HepG2 (cell line): Measurements from ENCODE around the gene DNAJB11. TPM values are rescaled to one million over a fixed set of nuclear protein-coding genes. Genes with fewer than 3 reads are reported as not detected.
A peak's percentile ranks its signal among the peaks of the same experiment; 100 is the strongest.

ENCODE experiments used
- CEBPG ChIP-seq: IDR thresholded peaks from 2 replicates; pipeline ENCODE4 v1.6.1; 2016
- FOXA1 ChIP-seq, 2 experiments: fragments of 450-650 bp in 1 of 2; sonication (generic) in 1 of 2; formaldehyde crosslinking in 1 of 2; IDR thresholded peaks; 2 replicates each; pipeline versions ENCODE4 v1.4.0 to v1.6.1; 2016 to 2020; ENCODE audit warnings: missing genetic modification reagents in 1 of 2
- KDM5B ChIP-seq: sonication (generic); formaldehyde crosslinking; IDR thresholded peaks from 2 replicates; pipeline ENCODE4 v1.4.0; 2020; ENCODE audit warnings: missing genetic modification reagents, mild to moderate bottlenecking, borderline replicate concordance
- RAD21 ChIP-seq: fragments of 450-650 bp; formaldehyde crosslinking; IDR thresholded peaks from 2 replicates; pipeline ENCODE4 v1.5.0; 2020; ENCODE audit warnings: mild to moderate bottlenecking
- SAFB2 ChIP-seq: sonication (generic); formaldehyde crosslinking; IDR thresholded peaks from 2 replicates; pipeline ENCODE4 v1.5.1; 2020; ENCODE audit warnings: missing genetic modification reagents, low read depth, mild to moderate bottlenecking, borderline replicate concordance
- SALL2 ChIP-seq: sonication (generic); formaldehyde crosslinking; IDR thresholded peaks from 2 replicates; pipeline ENCODE4 v1.8.1; 2023; ENCODE audit warnings: mild to moderate bottlenecking, missing genetic modification reagents, inconsistent platforms
- SIN3B ChIP-seq: fragments of 150-350 bp; IDR thresholded peaks from 2 replicates; pipeline ENCODE4 v1.6.1; 2014; ENCODE audit warnings: low read length
- SYNCRIP ChIP-seq: fragments of 200-400 bp; formaldehyde crosslinking; IDR thresholded peaks from 2 replicates; pipeline ENCODE4 v1.6.1; 2018; ENCODE audit warnings: mild to moderate bottlenecking, low read depth, low read length; ENCODE audit not compliant: insufficient read depth
- polyA plus RNA-seq, 8 experiments: library from polyadenylated mRNA; depleted of rRNA in 3 of 8; stranded (reverse) in 7 of 8; unstranded in 1 of 8; fragments of >200 nt; fragmentation: Illumina TruSeq in 4 of 8; extraction: Trizol in 4 of 8; gene quantifications; 2 replicates each; pipeline versions ENCODE4 v1.2.1 to v1.2.3, GENCODE V29; 2011 to 2016; ENCODE audit warnings: low read depth in 4 of 8, missing spikeins in 1 of 8, mixed read lengths in 1 of 8; ENCODE audit not compliant: insufficient read depth in 1 of 8
- total RNA-seq, 5 experiments: library from RNA; depleted of rRNA; stranded (reverse); fragments of >200 nt; fragmentation: Illumina TruSeq; extraction: Trizol; gene quantifications; 2 replicates each; pipeline ENCODE4 v1.2.3, GENCODE V29; 2016; ENCODE audit warnings: low read depth in 1 of 5
- TF ChIP-seq, protein P1 (sequence below): sonication (generic); formaldehyde crosslinking; IDR thresholded peaks from 2 replicates; pipeline ENCODE4 v1.5.1; 2020; ENCODE audit warnings: missing genetic modification reagents, mild to moderate bottlenecking, borderline replicate concordance
- TF ChIP-seq, protein P2 (sequence below): sonication (generic); formaldehyde crosslinking; IDR thresholded peaks from one replicate; pipeline ENCODE4 v1.5.1; 2020; ENCODE audit warnings: mild to moderate bottlenecking, missing genetic modification reagents; ENCODE audit errors: not compliant biosample characterization
- TF ChIP-seq, protein P3 (sequence below): sonication (generic); formaldehyde crosslinking; IDR thresholded peaks from 2 replicates; pipeline ENCODE4 v1.8.0; 2023; ENCODE audit warnings: mild to moderate bottlenecking, missing genetic modification reagents
- TF ChIP-seq, protein P4 (sequence below): IDR thresholded peaks from 2 replicates; pipeline ENCODE4 v1.6.1; 2016; ENCODE audit warnings: low read depth, control low read depth
- TF ChIP-seq, protein P5 (sequence below): sonication (generic); formaldehyde crosslinking; IDR thresholded peaks from 2 replicates; pipeline ENCODE4 v1.4.0; 2020; ENCODE audit warnings: missing genetic modification reagents
- TF ChIP-seq, protein P6 (sequence below): sonication (generic); formaldehyde crosslinking; IDR thresholded peaks from 2 replicates; pipeline ENCODE4 v1.5.1; 2020; ENCODE audit warnings: mild to moderate bottlenecking, moderate library complexity, missing genetic modification reagents
- TF ChIP-seq, protein P7 (sequence below): IDR thresholded peaks from 2 replicates; pipeline ENCODE4 v1.6.1; 2016; ENCODE audit warnings: missing genetic modification reagents, missing compliant biosample characterization

DNAJB11 gene
- total and polyA plus RNA-seq, 2 of the 13 experiments (the other 11 are each of a cell fraction or from before 2014, with no cell fraction given) = 41.0 to 132 TPM

DNA sequence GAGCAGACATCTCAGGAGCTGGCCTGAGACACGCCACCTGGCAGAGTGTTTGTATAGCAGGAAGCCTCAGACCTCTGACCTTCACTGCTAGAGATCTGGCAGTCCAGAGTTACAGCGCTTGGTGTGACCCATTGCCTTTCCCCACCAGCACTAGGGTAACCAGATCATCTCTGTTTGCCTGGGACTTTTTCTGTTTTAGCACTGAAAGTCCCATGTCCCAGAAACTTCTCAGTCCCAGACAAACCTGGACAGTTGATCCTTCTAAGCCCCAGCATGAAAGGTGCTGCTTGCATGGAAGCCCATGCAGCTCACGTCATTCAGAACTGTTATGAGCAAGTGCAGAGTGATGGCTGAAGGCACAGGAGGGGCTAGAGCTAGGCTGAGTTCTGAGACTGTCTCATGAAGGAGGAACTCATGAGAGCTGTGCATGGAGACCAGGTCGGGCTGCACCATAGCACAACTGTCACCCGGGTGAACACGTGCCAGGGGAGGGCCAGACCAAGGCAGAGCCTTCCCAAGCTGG lies 24.1 kb downstream of the DNAJB11 start (continued):
- TF ChIP-seq, protein P1, sequence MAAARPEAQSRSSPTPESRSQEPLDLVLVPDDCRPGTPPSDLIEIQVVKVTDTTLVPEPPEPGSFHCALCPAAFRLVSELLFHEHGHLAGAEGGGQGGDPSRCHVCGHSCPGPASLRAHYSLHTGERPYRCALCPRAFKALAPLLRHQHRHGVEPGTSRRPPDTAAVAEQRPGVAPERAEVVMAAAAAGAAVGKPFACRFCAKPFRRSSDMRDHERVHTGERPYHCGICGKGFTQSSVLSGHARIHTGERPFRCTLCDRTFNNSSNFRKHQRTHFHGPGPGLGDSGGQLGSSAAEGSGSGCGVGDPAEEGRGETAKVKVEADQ (CRISPR knock-in tag) = no peak
- TF ChIP-seq SAFB2 = no peak
- TF ChIP-seq, protein P2, sequence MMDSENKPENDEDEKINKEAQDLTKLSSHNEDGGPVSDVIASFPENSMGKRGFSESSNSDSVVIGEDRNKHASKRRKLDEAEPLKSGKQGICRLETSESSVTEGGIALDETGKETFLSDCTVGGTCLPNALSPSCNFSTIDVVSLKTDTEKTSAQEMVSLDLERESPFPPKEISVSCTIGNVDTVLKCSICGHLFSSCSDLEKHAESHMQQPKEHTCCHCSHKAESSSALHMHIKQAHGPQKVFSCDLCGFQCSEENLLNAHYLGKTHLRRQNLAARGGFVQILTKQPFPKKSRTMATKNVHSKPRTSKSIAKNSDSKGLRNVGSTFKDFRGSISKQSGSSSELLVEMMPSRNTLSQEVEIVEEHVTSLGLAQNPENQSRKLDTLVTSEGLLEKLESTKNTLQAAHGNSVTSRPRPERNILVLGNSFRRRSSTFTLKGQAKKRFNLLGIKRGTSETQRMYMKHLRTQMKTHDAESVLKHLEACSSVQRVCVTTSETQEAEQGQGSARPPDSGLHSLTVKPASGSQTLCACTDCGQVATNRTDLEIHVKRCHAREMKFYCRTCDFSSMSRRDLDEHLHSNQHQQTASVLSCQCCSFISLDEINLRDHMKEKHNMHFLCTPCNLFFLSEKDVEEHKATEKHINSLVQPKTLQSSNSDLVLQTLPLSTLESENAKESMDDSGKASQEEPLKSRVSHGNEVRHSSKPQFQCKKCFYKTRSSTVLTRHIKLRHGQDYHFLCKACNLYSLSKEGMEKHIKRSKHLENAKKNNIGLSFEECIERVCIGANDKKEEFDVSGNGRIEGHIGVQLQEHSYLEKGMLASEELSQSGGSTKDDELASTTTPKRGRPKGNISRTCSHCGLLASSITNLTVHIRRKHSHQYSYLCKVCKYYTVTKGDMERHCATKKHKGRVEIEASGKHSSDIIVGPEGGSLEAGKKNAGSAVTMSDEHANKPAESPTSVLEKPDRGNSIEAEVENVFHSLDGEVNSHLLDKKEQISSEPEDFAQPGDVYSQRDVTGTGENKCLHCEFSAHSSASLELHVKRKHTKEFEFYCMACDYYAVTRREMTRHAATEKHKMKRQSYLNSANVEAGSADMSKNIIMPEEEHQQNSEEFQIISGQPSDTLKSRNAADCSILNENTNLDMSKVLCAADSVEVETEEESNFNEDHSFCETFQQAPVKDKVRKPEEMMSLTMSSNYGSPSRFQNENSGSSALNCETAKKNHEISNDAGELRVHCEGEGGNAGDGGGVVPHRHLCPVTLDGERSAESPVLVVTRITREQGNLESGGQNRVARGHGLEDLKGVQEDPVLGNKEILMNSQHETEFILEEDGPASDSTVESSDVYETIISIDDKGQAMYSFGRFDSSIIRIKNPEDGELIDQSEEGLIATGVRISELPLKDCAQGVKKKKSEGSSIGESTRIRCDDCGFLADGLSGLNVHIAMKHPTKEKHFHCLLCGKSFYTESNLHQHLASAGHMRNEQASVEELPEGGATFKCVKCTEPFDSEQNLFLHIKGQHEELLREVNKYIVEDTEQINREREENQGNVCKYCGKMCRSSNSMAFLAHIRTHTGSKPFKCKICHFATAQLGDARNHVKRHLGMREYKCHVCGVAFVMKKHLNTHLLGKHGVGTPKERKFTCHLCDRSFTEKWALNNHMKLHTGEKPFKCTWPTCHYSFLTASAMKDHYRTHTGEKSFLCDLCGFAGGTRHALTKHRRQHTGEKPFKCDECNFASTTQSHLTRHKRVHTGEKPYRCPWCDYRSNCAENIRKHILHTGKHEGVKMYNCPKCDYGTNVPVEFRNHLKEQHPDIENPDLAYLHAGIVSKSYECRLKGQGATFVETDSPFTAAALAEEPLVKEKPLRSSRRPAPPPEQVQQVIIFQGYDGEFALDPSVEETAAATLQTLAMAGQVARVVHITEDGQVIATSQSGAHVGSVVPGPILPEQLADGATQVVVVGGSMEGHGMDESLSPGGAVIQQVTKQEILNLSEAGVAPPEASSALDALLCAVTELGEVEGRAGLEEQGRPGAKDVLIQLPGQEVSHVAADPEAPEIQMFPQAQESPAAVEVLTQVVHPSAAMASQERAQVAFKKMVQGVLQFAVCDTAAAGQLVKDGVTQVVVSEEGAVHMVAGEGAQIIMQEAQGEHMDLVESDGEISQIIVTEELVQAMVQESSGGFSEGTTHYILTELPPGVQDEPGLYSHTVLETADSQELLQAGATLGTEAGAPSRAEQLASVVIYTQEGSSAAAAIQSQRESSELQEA = no peak
- TF ChIP-seq RAD21 (CRISPR knock-in tag) = no peak
- TF ChIP-seq CEBPG (CRISPR knock-in tag) = no peak
- TF ChIP-seq KDM5B (CRISPR knock-in tag) = no peak
- no peak for TF ChIP-seq FOXA1 (IDR thresholded peaks at IDR 0.05)
- TF ChIP-seq FOXA1 (CRISPR knock-in tag; IDR thresholded peaks at IDR 0.05) = no peak
- no peak for TF ChIP-seq SALL2 (CRISPR knock-in tag)
- TF ChIP-seq, protein P3, sequence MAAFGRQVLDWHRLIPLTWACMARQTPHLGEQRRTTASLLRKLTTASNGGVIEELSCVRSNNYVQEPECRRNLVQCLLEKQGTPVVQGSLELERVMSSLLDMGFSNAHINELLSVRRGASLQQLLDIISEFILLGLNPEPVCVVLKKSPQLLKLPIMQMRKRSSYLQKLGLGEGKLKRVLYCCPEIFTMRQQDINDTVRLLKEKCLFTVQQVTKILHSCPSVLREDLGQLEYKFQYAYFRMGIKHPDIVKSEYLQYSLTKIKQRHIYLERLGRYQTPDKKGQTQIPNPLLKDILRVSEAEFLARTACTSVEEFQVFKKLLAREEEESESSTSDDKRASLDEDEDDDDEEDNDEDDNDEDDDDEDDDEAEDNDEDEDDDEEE (CRISPR knock-in tag) = no peak
- TF ChIP-seq, protein P4, sequence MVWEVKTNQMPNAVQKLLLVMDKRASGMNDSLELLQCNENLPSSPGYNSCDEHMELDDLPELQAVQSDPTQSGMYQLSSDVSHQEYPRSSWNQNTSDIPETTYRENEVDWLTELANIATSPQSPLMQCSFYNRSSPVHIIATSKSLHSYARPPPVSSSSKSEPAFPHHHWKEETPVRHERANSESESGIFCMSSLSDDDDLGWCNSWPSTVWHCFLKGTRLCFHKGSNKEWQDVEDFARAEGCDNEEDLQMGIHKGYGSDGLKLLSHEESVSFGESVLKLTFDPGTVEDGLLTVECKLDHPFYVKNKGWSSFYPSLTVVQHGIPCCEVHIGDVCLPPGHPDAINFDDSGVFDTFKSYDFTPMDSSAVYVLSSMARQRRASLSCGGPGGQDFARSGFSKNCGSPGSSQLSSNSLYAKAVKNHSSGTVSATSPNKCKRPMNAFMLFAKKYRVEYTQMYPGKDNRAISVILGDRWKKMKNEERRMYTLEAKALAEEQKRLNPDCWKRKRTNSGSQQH = no peak
- TF ChIP-seq, protein P5, sequence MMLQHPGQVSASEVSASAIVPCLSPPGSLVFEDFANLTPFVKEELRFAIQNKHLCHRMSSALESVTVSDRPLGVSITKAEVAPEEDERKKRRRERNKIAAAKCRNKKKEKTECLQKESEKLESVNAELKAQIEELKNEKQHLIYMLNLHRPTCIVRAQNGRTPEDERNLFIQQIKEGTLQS (CRISPR knock-in tag) = no peak
- no peak for TF ChIP-seq SYNCRIP
- TF ChIP-seq SIN3B = no peak
- TF ChIP-seq, protein P6, sequence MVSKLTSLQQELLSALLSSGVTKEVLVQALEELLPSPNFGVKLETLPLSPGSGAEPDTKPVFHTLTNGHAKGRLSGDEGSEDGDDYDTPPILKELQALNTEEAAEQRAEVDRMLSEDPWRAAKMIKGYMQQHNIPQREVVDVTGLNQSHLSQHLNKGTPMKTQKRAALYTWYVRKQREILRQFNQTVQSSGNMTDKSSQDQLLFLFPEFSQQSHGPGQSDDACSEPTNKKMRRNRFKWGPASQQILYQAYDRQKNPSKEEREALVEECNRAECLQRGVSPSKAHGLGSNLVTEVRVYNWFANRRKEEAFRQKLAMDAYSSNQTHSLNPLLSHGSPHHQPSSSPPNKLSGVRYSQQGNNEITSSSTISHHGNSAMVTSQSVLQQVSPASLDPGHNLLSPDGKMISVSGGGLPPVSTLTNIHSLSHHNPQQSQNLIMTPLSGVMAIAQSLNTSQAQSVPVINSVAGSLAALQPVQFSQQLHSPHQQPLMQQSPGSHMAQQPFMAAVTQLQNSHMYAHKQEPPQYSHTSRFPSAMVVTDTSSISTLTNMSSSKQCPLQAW (CRISPR knock-in tag) = peak; percentile 51
- TF ChIP-seq, protein P7, sequence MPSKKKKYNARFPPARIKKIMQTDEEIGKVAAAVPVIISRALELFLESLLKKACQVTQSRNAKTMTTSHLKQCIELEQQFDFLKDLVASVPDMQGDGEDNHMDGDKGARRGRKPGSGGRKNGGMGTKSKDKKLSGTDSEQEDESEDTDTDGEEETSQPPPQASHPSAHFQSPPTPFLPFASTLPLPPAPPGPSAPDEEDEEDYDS = 0 out of 2 replicates have a peak, but pooled peaks have one; percentile 7
